ENCODE results near the gene PHF5A. TPM values are rescaled to one million over a fixed set of nuclear protein-coding genes. Genes with fewer than 3 reads are reported as not detected.

The PHF5A gene
- total RNA-seq, 1 experiment from 2014 or later, result 80.4 TPM

GRCh38 chr22:41417622-41418390 is 50.7 kb downstream of the PHF5A start:
- Histone ChIP-seq H3K9ac (ENCODE audit: low read length) (no peak overlapping the region), H3K4me1 (ENCODE audit: insufficient read depth, low read length) (peaks cover 13% of the 10 kb centered on the region), H3K79me2 (ENCODE audit: low read length) (peaks cover 8% of the 10 kb centered on the region), H3K4me2 (ENCODE audit: low read length) (no peak overlapping the region), H3K4me3 (ENCODE audit: low read length) (no peak overlapping the region), H3K9me3 (ENCODE audit: low read length) (no peaks in the 10 kb centered on the region), H3F3A (ENCODE audit: low read length, unreplicated experiment) (no peaks in the 10 kb centered on the region), H3K27me3 (ENCODE audit: low read length) (no peaks in the 10 kb centered on the region), H4K20me1 (ENCODE audit: low read length) (no peaks in the 10 kb centered on the region), H3K36me3 (ENCODE audit: low read depth, low read length) (no peaks in the 10 kb centered on the region), H3K9me2 (replicated peaks; ENCODE audit: low read length) (no peaks in the 10 kb centered on the region), H2AFZ (ENCODE audit: low read length) (no peak overlapping the region), H3K27ac (ENCODE audit: low read length) (no peak overlapping the region)
- BruUV-seq (replicated peaks), result no TSS peak
- DNase-seq (no peak), ATAC-seq (no peak)
- ChIA-PET CTCF (no interaction called here), POLR2A (ENCODE audit: unreplicated experiment) (no interaction called here)
- intact Hi-C loops (cut with micrococcal nuclease), result no loop called here
- TF ChIP-seq EZH2phosphoT487 (IDR thresholded peaks at IDR 0.05; ENCODE audit: borderline replicate concordance, low read length) (no peak), EZH2 (IDR thresholded peaks at IDR 0.05; ENCODE audit: low read length, unreplicated experiment) (no peak)
- TF ChIP-seq, protein P1, sequence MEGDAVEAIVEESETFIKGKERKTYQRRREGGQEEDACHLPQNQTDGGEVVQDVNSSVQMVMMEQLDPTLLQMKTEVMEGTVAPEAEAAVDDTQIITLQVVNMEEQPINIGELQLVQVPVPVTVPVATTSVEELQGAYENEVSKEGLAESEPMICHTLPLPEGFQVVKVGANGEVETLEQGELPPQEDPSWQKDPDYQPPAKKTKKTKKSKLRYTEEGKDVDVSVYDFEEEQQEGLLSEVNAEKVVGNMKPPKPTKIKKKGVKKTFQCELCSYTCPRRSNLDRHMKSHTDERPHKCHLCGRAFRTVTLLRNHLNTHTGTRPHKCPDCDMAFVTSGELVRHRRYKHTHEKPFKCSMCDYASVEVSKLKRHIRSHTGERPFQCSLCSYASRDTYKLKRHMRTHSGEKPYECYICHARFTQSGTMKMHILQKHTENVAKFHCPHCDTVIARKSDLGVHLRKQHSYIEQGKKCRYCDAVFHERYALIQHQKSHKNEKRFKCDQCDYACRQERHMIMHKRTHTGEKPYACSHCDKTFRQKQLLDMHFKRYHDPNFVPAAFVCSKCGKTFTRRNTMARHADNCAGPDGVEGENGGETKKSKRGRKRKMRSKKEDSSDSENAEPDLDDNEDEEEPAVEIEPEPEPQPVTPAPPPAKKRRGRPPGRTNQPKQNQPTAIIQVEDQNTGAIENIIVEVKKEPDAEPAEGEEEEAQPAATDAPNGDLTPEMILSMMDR (conservative IDR thresholded peaks at IDR 0.05; ENCODE audit: low read depth, low read length), result no peak

GRCh38 chr22:41415554-41415953 is 52.9 kb downstream of the PHF5A start:
- DNase-seq (no peak), ATAC-seq (no peak)
- H3K9me2 ChIP-seq (replicated peaks; ENCODE audit: low read length), result no peaks in the 10 kb centered on the region
- H2AFZ ChIP-seq (ENCODE audit: low read length), result no peak overlapping the region
- no peak overlapping the region for H3K27ac ChIP-seq (ENCODE audit: low read length)
- no peaks in the 10 kb centered on the region for H3F3A ChIP-seq (ENCODE audit: low read length, unreplicated experiment)
- POLR2A ChIA-PET (ENCODE audit: unreplicated experiment), result no interaction called here
- intact Hi-C loops (cut with micrococcal nuclease), result no loop called here
- BruUV-seq (replicated peaks), result no TSS peak
- CTCF ChIA-PET, result no interaction called here
- H3K36me3 ChIP-seq (ENCODE audit: low read depth, low read length), result no peaks in the 10 kb centered on the region
- H4K20me1 ChIP-seq (ENCODE audit: low read length), result no peaks in the 10 kb centered on the region
- TF ChIP-seq EZH2 (IDR thresholded peaks at IDR 0.05; ENCODE audit: low read length, unreplicated experiment) (no peak), EZH2phosphoT487 (IDR thresholded peaks at IDR 0.05; ENCODE audit: borderline replicate concordance, low read length) (no peak)
- TF ChIP-seq, protein P1 (conservative IDR thresholded peaks at IDR 0.05; ENCODE audit: low read depth, low read length), result no peak
- H3K27me3 ChIP-seq (ENCODE audit: low read length), result no peaks in the 10 kb centered on the region
- peaks cover 8% of the 10 kb centered on the region for H3K79me2 ChIP-seq (ENCODE audit: low read length)
- no peak overlapping the region for H3K9ac ChIP-seq (ENCODE audit: low read length)
- H3K9me3 ChIP-seq (ENCODE audit: low read length), result no peaks in the 10 kb centered on the region
- no peak overlapping the region for H3K4me2 ChIP-seq (ENCODE audit: low read length)
- no peak overlapping the region for H3K4me3 ChIP-seq (ENCODE audit: low read length)
- peaks cover 13% of the 10 kb centered on the region for H3K4me1 ChIP-seq (ENCODE audit: insufficient read depth, low read length)
